Naive B cell (primary cell): ENCODE measurements around the gene BORCS6. TPM values are rescaled to one million over a fixed set of nuclear protein-coding genes. Genes with fewer than 3 reads are reported as not detected.
A peak's percentile ranks its signal among the peaks of the same experiment; 100 is the strongest.

Experiments used
- ATAC-seq, 2 donors: fragments of 150-1000 bp; cut with Tn5 transposase; 2 replicates each; pipeline ENCODE4 v1.10.0; 2021; ENCODE audit warnings: low read depth in 2 of 2, mild to moderate bottlenecking in 2 of 2, moderate library complexity in 2 of 2
- DNase-seq: peaks from one replicate; pipeline ENCODE4 v3.0.0; 2022
- H3K27ac Mint-ChIP-seq, 6 donors: one replicate each; pipeline ENCODE4 v1.8.0; 2020 to 2022; ENCODE audit warnings: mild to moderate bottlenecking in 6 of 6, mixed read lengths in 6 of 6, moderate library complexity in 5 of 6, inconsistent platforms in 2 of 6
- H3K27me3 Mint-ChIP-seq, 3 donors: one replicate each; pipeline ENCODE4 v1.8.0; 2021 to 2022; ENCODE audit warnings: mixed read lengths in 3 of 3, mild to moderate bottlenecking in 1 of 3
- H3K36me3 Mint-ChIP-seq, 2 donors: one replicate each; pipeline ENCODE4 v1.8.0; 2020 to 2022; ENCODE audit warnings: mixed read lengths in 2 of 2, inconsistent platforms in 1 of 2, mild to moderate bottlenecking in 1 of 2
- H3K4me1 Mint-ChIP-seq, 3 donors: one replicate each; pipeline ENCODE4 v1.8.0; 2020 to 2022; ENCODE audit warnings: mixed read lengths in 3 of 3, inconsistent platforms in 1 of 3, mild to moderate bottlenecking in 1 of 3, moderate library complexity in 1 of 3
- H3K4me3 Mint-ChIP-seq, 8 donors: one replicate each; pipeline ENCODE4 v1.8.0; 2020 to 2022; ENCODE audit warnings: mild to moderate bottlenecking in 8 of 8, mixed read lengths in 8 of 8, moderate library complexity in 8 of 8, inconsistent platforms in 2 of 8
- H3K9me3 Mint-ChIP-seq, 7 donors: one replicate each; pipeline ENCODE4 v1.8.0; 2020 to 2022; ENCODE audit warnings: mixed read lengths in 7 of 7, mild to moderate bottlenecking in 5 of 7, inconsistent platforms in 2 of 7, moderate library complexity in 1 of 7
- polyA plus RNA-seq, 6 donors: library from polyadenylated mRNA; unstranded; fragments of 300-500 nt; fragmentation: Illumina TruSeq; gene quantifications; one replicate each; pipeline ENCODE4 v1.2.3, GENCODE V29; 2021; ENCODE audit warnings: low read depth in 6 of 6

The BORCS6 gene
- polyA plus RNA-seq, 6 donors from 2014 or later, result 14.8 to 24.2 (median 20.4) TPM

GRCh38 chr17:8153525-8153956 is 36.4 kb downstream of the BORCS6 start:
- H3K4me1 Mint-ChIP-seq, result peaks cover 20 to 51% (median 30%) of the 10 kb centered on the region in 3 donors
- DNase-seq, result no peak

GRCh38 chr17:8153031-8153451 is 36.9 kb downstream of the BORCS6 start:
- DNase-seq (no peak), ATAC-seq (no peak)
- Mint-ChIP-seq H3K36me3 (peaks cover 0 to 8% of the 10 kb centered on the region in 2 donors), H3K4me1 (peaks cover 18 to 46% (median 26%) of the 10 kb centered on the region in 3 donors), H3K4me3 (peak overlapping the region in 5 of 8 donors; percentile 66 to 96 (median 94)), H3K9me3 (no peaks in the 10 kb centered on the region), H3K27me3 (no peaks in the 10 kb centered on the region), H3K27ac (peak overlapping the region in 1 of 6 donors; percentile 78)

More at GRCh38 chr17:8153525-8153956, 36.4 kb downstream of the BORCS6 start:
- Mint-ChIP-seq H3K27ac (no peak overlapping the region), H3K27me3 (no peaks in the 10 kb centered on the region), H3K36me3 (peaks cover 2 to 8% of the 10 kb centered on the region in 2 donors), H3K4me3 (peak overlapping the region in 5 of 8 donors; percentile 26 to 96 (median 94)), H3K9me3 (no peaks in the 10 kb centered on the region)
- ATAC-seq, result no peak

DNA sequence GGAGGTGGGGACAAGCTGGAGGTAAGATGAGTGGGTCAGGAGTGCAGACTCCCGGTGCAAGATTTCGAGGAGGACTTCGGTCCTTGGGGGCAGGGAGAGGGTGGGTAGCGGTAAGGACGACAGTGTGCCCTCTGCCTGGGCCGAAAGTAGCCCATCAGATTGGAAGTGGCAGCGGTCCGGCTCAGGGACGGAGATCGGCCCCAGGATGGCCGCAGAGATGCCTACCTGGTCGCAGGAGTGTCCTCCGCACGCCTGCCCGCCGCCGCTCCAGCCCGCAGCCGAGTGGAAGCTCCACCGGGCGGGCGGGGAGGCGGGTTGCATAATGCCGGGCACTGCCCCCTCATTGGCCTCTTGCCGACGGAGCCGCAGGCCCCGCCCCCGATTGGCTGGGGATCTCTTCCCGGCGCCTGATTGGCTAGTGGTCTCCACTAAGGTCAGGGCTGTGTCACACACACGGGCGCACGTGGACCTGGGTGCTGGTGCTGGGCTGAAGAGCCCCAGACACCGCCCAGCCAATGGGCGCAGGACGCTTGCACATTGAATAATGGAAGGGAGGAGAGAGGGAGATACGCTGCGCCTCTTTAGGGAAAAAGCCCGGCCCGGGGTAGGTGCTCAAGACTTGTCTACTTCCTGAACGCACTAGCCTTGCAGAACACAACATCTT is 37.7 kb downstream of the BORCS6 start, which contains the start of gene PER1:
TSS of gene PER1 (minus strand) at position 293 of the 664 bp plus-strand sequence. CDS start 1,698 bp downstream, outside the sequence.
- peak within 1 kb of the TSS in 4 of 6 donors; percentile 97 to 100 (median 98) for H3K27ac Mint-ChIP-seq
- H3K36me3 Mint-ChIP-seq, result peaks cover 0 to 9% of the 10 kb centered on the region in 2 donors
- DNase-seq, result peak; percentile 64
- peak in 1 of 2 donors; percentile 1 for ATAC-seq
- peak within 1 kb of the TSS in 5 of 8 donors; percentile 91 to 96 (median 94) for H3K4me3 Mint-ChIP-seq
- no peaks in the 10 kb centered on the region for H3K9me3 Mint-ChIP-seq
- H3K4me1 Mint-ChIP-seq, result peaks cover 22 to 45% (median 26%) of the 10 kb centered on the region in 3 donors
- no peaks in the 10 kb centered on the region for H3K27me3 Mint-ChIP-seq

DNA sequence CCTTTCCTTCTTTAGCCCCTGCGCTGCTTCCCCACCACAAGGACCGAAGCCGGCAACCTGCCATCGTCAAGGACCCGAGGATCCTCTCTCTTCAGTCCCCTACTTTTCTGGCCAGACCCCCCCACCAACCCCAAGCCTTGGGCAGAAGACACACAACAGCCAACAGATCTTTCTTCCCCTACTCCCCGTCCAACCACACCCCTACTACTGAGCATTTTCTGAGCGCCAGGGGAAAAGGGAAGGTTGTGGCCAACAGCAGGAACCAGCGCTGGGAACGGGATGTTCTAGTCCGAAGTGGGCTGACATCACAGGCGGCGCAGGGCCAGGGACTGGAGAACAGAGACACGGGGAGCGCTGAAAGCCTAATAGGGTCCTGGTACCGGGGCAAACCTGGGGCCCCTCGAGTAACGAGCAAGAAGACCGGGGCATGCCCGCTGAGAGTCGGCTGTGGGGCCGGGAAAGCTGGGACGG is 38.3 kb downstream of the BORCS6 start:
- peaks cover 0 to 14% of the 10 kb centered on the region in 2 donors for H3K36me3 Mint-ChIP-seq
- H3K27ac Mint-ChIP-seq, result peak overlapping the region in 4 of 6 donors; percentile 97 to 100 (median 98)
- H3K27me3 Mint-ChIP-seq, result no peaks in the 10 kb centered on the region
- peak overlapping the region in 5 of 8 donors; percentile 91 to 96 (median 94) for H3K4me3 Mint-ChIP-seq
- H3K9me3 Mint-ChIP-seq, result no peaks in the 10 kb centered on the region
- DNase-seq (no peak), ATAC-seq (peak in 1 of 2 donors; percentile 3)
- peaks cover 26 to 45% (median 31%) of the 10 kb centered on the region in 3 donors for H3K4me1 Mint-ChIP-seq

- no peaks in the 10 kb centered on the region for H3K9me3 Mint-ChIP-seq
- peaks cover 30 to 45% (median 33%) of the 10 kb centered on the region in 3 donors for H3K4me1 Mint-ChIP-seq
- H3K27me3 Mint-ChIP-seq, result no peaks in the 10 kb centered on the region
- peak overlapping the region in 5 of 8 donors; percentile 91 to 96 (median 94) for H3K4me3 Mint-ChIP-seq
- DNase-seq (peak; percentile 94), ATAC-seq (peak; percentile 57 to 62)
- H3K36me3 Mint-ChIP-seq, result peaks cover 0 to 19% of the 10 kb centered on the region in 2 donors
- H3K27ac Mint-ChIP-seq, result peak overlapping the region in 4 of 6 donors; percentile 97 to 100 (median 98)
Observed at GRCh38 chr17:8151120-8151640, 38.8 kb downstream of the BORCS6 start.

- DNase-seq (no peak), ATAC-seq (no peak)
- Mint-ChIP-seq H3K27ac (peak overlapping the region in 4 of 6 donors; percentile 97 to 100 (median 98)), H3K4me1 (peaks cover 34 to 45% (median 37%) of the 10 kb centered on the region in 3 donors), H3K9me3 (no peaks in the 10 kb centered on the region), H3K36me3 (peaks cover 0 to 24% of the 10 kb centered on the region in 2 donors), H3K4me3 (peak overlapping the region in 5 of 8 donors; percentile 44 to 96 (median 92)), H3K27me3 (no peaks in the 10 kb centered on the region)
Observed at GRCh38 chr17:8150194-8151119, 39.5 kb downstream of the BORCS6 start.

DNA sequence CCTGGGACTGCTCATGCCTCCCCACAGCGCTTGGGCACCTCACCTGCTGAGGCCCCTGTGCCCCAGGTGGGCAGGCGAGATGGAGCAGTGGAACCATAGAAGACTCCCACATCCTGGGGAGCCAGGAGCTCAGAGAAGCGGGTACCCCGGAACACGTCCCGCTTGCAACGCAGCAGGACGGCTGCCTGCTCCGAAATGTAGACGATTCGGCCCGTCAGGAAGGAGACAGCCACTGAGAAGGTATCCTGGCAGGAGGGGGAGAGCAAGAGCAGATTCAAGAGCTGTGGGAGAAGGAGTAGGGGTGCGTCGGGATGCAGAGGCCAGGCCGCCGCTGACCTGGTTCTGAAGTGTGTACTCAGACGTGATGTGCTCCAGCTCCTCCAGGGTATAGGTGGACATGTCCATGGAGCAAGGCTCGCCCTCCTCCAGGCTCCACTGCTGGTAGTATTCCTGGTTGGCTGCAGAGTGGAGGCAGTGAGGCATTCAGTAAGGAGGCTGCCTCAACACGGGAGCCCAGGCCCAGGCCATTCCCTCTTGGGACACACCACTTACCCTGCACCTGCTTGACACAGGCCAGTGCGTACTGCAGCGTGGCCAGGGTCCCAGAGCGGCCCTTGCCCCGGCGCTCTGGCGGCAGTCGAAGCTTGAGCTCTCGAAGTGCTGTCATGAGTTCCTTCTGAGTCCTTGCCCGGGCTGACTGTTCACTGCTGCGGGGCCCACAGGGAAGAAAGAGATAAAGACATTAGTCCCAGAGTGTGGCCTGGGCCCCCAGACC is 40.4 kb downstream of the BORCS6 start:
- Mint-ChIP-seq H3K4me1 (peaks cover 34 to 45% (median 37%) of the 10 kb centered on the region in 3 donors), H3K4me3 (peak overlapping the region in 6 of 8 donors; percentile 42 to 96 (median 66)), H3K36me3 (peaks cover 0 to 24% of the 10 kb centered on the region in 2 donors), H3K27ac (peak overlapping the region in 5 of 6 donors; percentile 56 to 100 (median 97)), H3K9me3 (no peaks in the 10 kb centered on the region), H3K27me3 (no peaks in the 10 kb centered on the region)
- ATAC-seq (no peak), DNase-seq (peak; percentile 12)

DNA sequence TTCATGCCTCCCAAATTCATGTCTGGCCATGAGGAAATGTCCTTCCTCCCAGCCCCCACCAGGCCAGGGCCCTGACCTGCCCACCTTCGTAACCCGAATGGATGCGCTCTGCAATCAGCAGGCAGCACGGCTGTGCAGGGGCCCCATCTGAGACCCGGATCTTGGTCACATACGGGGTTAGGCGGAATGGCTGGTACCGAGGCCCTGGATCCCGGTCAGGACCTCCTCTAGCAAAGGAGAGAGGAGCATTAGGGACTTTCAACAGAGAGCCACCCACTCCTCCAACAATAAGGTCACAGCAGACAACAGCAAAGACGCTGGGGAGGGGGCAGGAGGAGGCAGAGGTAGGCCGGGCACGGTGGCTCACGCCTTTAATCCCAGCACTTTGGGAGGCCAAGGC is 41.4 kb downstream of the BORCS6 start:
- Mint-ChIP-seq H3K27me3 (no peaks in the 10 kb centered on the region), H3K4me1 (peaks cover 37 to 42% (median 38%) of the 10 kb centered on the region in 3 donors), H3K9me3 (no peaks in the 10 kb centered on the region), H3K27ac (peak overlapping the region in 5 of 6 donors; percentile 6 to 82 (median 61)), H3K36me3 (peaks cover 0 to 24% of the 10 kb centered on the region in 2 donors), H3K4me3 (peak overlapping the region in 3 of 8 donors; percentile 15 to 38 (median 19))
- DNase-seq (peak; percentile 12), ATAC-seq (no peak)

DNA sequence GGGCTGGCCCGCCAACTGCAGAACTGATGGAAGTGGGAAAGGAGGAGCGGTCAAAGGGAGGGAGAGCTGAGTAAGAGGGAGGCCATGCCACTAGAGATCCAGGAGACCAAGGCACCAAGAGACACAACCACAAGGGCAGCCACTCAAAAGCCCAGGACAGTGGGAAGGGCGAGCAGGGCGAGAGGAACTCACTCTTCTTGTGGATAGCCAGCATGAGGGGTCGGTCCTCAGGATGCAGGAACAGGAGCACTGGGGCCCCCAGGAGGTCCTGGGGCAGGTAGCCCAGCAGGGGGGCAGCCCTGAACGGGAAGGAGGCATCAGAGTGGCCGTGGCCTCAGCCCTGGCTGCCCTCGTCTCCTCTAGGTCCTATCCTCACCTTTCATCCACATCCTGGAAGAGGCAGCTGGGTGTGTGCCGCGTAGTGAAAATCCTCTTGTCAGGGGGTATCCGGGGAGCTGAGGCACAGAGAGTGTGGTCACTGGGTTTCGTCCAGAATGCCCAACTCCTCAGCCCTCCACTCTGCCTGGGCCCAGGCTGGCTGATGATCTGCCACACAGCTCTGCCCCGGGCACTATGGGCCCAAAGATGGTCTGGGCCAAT is 42.1 kb downstream of the BORCS6 start:
- no peak for ATAC-seq
- no peak for DNase-seq
- Mint-ChIP-seq H3K4me1 (peaks cover 30 to 42% (median 38%) of the 10 kb centered on the region in 3 donors), H3K27ac (peak overlapping the region in 3 of 6 donors; percentile 47 to 91 (median 61)), H3K36me3 (peaks cover 0 to 25% of the 10 kb centered on the region in 2 donors), H3K27me3 (no peaks in the 10 kb centered on the region), H3K4me3 (peak overlapping the region in 3 of 8 donors; percentile 9 to 68 (median 38)), H3K9me3 (no peaks in the 10 kb centered on the region)

DNA sequence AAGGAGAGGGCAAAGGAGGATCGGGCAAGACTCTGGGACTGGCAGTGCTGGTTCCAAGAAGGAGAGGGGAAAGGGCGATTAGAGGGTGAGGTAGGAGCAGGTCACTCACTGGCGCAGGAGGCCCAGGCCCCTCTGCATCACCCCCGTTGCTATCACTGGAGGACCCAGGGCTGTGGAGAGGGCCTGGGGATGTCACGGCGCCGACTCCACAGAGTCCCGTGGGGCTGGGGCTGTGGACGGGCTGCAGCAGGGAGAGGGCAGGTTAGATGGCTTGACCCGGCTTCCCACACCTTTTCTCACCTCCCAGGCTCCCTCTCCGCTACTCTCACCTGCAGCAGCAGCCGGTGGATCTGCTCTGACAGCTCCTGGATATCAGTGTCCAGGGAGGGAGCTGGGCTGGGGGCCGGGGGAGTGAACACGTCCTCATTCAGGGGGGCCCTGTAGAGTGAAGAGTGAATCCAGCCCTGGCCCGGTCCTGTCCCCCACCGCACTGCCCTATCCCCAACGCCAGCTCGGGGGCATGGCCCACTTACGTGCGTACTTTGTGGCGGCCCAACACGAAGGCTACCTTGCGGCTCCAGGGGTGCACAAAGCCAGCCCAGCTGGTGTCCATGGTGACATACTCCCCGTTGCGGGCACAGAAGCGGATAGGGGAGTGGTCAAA is 42.7 kb downstream of the BORCS6 start:
- no peak for DNase-seq
- Mint-ChIP-seq H3K4me1 (peaks cover 24 to 42% (median 38%) of the 10 kb centered on the region in 3 donors), H3K4me3 (peak overlapping the region in 2 of 8 donors; percentile 54 to 68), H3K27ac (peak overlapping the region in 3 of 6 donors; percentile 47 to 91 (median 49)), H3K27me3 (no peaks in the 10 kb centered on the region), H3K9me3 (no peaks in the 10 kb centered on the region), H3K36me3 (peaks cover 0 to 25% of the 10 kb centered on the region in 2 donors)
- no peak for ATAC-seq

DNA sequence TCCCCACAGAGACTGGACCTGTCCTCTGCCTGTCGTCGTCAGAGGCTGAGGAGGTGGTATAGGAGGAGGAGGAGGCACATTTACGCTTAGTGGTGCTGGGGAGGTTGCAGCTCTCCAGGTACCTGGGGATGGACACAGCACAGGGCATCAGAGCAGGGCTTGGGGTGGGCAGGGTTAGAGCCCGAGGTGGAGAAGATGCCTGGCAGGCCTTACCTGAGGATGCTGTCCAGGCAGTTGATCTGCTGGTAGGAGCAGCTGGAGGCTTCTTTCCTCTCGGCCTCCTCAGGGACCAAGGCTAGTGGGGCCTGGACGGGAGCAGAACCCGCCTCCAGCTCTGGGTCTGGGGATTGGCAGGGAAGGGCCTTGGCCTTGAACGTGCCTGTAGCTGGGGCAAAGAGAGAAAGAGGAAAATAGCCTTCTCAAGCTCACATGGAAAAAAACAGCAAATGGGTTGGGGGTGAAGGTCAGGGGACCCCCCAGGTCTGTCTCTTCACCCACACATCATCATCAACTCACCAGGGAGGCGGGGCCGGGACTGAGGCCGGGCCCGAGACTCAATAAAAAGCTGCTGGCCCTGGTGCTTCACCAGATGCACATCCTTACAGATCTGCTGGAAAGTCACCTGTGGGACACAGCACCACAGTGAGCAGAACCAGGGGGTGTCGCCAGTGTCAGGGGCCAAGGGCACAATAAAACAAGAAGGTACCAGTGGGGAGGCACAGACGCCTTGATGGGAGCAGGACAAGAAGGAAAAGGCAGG is 43.4 kb downstream of the BORCS6 start:
- H3K27me3 Mint-ChIP-seq, result no peaks in the 10 kb centered on the region
- no peaks in the 10 kb centered on the region for H3K9me3 Mint-ChIP-seq
- peak overlapping the region in 3 of 6 donors; percentile 76 to 85 (median 80) for H3K27ac Mint-ChIP-seq
- peaks cover 0 to 25% of the 10 kb centered on the region in 2 donors for H3K36me3 Mint-ChIP-seq
- peaks cover 19 to 37% (median 33%) of the 10 kb centered on the region in 3 donors for H3K4me1 Mint-ChIP-seq
- H3K4me3 Mint-ChIP-seq, result peak overlapping the region in 2 of 8 donors; percentile 21 to 54
- ATAC-seq (no peak), DNase-seq (no peak)
